Measurements from ENCODE around the gene GBX2.

DNA sequence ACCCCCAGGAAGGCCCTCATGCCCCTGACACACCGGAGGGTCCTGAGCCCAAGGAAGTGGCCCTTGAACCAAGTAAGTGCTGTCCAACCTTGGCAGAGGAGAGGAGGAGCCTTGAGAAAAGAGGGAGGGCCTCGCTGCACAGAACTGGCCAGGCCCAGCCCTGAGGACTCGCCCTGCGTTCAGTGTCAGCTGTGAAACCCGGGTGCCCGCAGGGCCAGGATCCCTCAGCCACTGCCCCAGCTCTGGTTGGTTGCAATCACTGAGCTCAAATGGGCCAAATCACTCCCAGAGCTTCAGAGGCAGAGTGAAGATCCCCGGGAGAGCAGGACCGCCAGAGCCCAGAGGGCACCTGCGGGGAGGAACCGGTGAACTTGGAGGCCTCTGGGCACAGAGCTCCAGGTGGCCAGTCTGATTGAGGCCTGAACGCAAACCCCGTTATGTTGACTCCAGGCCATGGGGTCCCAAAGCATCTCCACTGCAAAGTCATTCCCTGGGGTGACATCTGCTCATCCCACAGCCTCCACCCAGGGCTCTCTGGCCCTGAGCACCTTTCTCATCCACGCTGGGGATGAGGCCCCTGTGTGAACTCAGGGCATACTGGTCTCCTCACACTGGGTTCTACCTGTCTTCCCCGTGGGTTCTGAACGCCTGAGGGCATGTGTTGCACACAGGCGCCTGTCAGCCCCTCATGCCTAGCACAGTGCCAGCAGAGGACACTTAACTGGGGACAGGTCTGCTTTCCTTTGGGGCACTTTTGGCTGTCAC is 11.9 kb downstream of the GBX2 start:
- TF ChIP-seq ELF4 (CRISPR knock-in tag; IDR thresholded peaks at IDR 0.05; ENCODE audit: borderline replicate concordance) (no peak), SMC3 (IDR thresholded peaks at IDR 0.05; ENCODE audit: low read length) (no peak), GABPA (IDR thresholded peaks at IDR 0.05; ENCODE audit: low read depth, low read length) (no peak), GABPA (CRISPR knock-in tag; IDR thresholded peaks at IDR 0.05; ENCODE audit: low read depth) (no peak), ZBTB1 (CRISPR knock-in tag; IDR thresholded peaks at IDR 0.05; ENCODE audit: borderline replicate concordance) (no peak), XBP1 (CRISPR knock-in tag; IDR thresholded peaks at IDR 0.05) (no peak), YY1 (IDR thresholded peaks at IDR 0.05; ENCODE audit: insufficient read depth, insufficient replicate concordance, low read depth, low read length) (no peak), HDAC2 (CRISPR knock-in tag; IDR thresholded peaks at IDR 0.05) (no peak), ASH2L (IDR thresholded peaks at IDR 0.05; ENCODE audit: insufficient read length, low read depth, low read length) (no peak), ZNF616 (CRISPR knock-in tag; IDR thresholded peaks at IDR 0.05; ENCODE audit: low read depth) (no peak), ZNF614 (CRISPR knock-in tag; IDR thresholded peaks at IDR 0.05; ENCODE audit: borderline replicate concordance) (no peak), FOSL1 (CRISPR knock-in tag; IDR thresholded peaks at IDR 0.05; ENCODE audit: borderline replicate concordance) (no peak)
- TF ChIP-seq, protein P1, sequence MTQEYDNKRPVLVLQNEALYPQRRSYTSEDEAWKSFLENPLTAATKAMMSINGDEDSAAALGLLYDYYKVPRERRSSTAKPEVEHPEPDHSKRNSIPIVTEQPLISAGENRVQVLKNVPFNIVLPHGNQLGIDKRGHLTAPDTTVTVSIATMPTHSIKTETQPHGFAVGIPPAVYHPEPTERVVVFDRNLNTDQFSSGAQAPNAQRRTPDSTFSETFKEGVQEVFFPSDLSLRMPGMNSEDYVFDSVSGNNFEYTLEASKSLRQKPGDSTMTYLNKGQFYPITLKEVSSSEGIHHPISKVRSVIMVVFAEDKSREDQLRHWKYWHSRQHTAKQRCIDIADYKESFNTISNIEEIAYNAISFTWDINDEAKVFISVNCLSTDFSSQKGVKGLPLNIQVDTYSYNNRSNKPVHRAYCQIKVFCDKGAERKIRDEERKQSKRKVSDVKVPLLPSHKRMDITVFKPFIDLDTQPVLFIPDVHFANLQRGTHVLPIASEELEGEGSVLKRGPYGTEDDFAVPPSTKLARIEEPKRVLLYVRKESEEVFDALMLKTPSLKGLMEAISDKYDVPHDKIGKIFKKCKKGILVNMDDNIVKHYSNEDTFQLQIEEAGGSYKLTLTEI (CRISPR knock-in tag; conservative IDR thresholded peaks at IDR 0.05) = no peak
